ENCODE measurements around the gene NPHS1.
"Not testable (repeated sequence)": the region's sequence is repeated elsewhere in the genome, so short reads cannot be mapped to it uniquely, and the experiment has no call there.

Gene NPHS1

GRCh38 chr19:35812220-35813042, 39.9 kb downstream of the NPHS1 start, which contains the start of gene PRODH2:
PRODH2 (minus strand) TSS chr19:35812845; CDS start chr19:35812805, 40 bp downstream.
- DNase-seq (ENCODE audit: low spot score): no peak

DNA sequence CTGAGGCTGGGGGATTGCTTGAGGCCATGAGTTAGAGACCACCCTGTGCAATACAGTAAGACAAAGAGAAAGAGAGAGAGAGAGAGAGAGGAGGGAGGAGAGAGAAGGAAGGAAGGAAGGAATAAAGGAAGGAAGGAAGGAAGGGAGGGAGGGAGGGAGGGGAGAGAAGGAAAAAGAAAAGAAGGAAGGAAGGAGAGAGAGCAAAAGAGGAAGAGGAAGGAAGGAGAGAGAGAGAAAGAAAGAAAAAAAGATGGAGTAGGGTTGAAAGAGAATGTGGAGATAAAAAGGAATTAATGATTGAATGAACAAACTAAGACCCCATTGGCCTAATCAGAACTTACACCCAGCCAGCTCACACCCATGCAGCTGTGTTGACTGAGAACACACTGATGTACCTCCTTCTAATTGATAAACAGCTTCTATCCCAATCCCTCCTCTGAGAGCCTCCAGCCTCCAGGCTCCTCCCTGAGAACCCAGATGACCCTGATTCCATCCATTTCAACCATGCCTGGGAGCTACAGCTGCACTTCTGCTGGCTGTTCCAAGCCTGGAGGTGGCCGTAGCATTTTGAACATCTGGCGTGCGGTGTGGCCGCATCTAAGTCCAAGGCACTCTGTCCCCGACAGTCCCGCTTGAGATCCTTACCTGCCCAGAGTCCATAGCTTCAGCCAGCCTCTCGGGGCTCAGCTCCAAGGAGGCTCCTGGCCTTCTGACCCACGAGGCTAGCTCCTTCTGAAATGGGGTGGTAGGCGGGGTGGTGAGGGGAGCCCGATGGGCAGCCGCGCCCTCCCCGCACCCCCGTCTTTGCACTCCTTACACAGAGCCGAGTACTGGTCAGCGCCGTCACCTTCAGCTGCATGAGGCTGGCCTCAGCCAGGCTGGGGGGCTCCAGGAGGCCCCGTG, 40.7 kb downstream of the NPHS1 start:
- DNase-seq (ENCODE audit: low spot score): no peak

GRCh38 chr19:35807633-35808032, 44.7 kb downstream of the NPHS1 start:
- DNase-seq (ENCODE audit: low spot score): no peak

GRCh38 chr19:35806597-35806996, 45.7 kb downstream of the NPHS1 start:
- DNase-seq (ENCODE audit: low spot score): no peak

DNA sequence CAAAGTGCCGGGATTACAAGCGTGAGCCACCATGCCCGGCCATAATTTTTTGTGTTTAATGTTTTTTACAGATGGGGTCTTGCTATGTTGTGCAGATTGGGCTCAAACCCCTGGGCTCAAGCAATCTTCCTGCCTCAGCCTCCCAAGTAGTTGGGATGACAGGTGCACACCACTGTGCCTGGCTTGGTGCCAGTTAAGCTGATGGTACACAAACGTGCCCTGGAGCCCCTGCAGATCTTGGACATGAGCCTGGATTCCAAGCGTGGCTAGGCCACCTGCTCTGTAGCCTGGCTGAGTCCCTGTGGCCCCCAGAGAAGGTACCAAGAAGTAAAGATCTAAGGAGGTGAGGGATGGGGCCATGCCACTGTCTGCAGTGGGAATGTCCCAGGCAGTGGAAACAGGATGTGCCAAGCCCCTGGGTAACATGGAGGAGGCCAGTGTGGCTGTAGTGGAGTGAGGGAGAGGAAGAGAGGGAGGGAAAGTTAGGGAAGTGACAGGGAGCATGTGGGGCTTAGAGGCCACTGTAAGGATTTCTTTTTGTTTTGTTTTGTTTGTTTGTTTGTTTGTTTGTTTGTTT, 46.7 kb downstream of the NPHS1 start:
- DNase-seq (ENCODE audit: low spot score): no peak

DNA sequence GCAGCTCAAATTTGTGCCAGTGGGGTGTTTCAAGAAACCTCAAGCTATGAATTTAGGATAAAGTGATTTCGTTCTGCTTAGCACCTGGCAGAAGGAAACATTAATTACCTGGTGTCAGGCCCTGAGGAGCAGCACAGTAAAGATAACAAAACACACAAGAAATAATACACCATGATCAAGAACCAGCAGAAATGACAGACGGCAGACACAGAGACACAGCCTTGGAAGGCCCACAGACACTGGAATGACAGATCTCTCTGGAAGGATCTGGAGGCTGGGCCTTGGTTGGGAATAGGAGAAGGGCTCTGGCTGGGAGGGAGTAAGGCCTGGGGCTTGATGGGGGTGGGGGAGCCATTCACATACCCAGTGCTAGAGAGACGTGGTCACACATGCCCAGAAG, 50.5 kb downstream of the NPHS1 start:
- no peak for DNase-seq (ENCODE audit: low spot score)

GRCh38 chr19:35797663-35798062, 54.6 kb downstream of the NPHS1 start:
- no peak for DNase-seq (ENCODE audit: low spot score)

GRCh38 chr19:35796645-35797542, 55.4 kb downstream of the NPHS1 start:
- DNase-seq (ENCODE audit: low spot score): no peak

GRCh38 chr19:35795564-35795963, 56.7 kb downstream of the NPHS1 start:
- not testable (repeated sequence) for DNase-seq (ENCODE audit: low spot score)

DNA sequence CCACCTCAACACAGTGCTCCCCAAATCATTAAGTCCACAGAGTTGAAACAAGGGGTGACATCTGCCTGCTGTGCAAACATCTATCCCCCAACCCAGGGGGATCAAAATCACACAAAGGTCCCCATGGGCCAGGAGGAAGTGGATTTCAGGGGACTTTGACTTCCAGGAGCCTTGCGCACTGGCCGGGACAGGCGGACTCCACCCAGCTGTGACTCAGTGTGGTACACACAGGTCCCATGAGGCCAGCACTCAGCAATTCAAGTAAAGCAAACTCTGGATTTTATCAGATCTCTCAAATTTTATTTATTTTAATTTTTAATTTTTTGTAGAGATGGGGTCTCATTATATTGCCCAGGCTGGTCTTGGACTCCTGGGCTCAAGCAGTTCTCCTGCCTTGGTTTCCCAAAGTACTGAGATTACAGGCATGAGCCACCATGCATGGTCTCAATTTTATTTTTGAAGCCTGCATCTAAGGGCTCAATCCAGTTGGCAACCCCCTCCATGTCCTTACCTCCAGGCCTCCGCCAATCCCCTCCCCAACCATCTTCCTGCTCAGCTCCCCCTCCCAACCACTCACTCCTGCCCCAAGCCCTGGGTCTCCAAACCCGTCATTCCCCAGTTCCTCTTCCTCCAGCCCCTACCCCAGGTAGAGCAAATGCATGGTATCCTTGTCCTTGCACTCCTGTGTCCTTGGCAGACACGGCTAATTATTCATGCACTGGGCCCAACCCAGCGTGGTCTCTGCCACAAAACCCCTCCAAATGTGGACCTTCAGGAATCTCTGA, 58.7 kb downstream of the NPHS1 start:
- no peak for DNase-seq (ENCODE audit: low spot score)

DNA sequence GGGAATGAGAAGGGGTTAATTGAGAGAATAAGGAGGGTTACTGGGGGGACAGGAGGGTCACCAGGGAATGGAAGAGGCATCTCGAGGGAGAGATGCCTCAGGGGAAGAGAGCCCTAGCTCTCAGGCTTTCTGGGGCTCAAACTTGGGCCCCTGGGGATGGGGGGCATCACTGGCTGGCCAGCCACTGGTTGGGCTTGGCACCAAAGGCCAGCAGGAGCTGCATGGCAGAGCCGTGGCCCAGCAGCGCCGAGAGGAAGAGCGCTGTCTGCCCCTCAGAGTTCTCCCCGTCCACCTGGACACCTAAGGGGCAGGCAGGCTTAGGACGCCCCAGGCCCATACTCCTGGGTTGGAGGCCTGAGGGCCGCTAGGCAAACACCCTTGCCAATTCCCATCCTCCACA, 59.4 kb downstream of the NPHS1 start:
- DNase-seq (ENCODE audit: low spot score): no peak

DNA sequence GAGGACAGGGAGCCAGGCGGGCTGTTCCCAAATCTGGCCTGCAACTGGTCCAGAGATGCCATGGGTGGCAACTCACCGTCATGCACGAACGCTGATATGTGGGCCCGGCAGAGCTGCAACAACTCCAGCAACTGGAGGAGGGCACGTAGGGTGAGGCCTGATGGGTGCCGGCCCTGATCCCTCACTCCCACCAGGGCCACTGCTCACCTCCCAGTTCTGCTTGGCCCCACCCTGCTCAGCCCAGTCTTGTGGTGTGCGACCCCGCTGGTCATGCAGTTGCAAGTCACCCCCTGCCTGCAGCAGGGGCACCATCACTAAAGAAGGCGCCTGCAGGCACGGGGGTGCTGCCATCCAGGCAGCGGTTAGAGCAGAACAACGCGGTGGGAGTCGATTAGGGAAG, 60.0 kb downstream of the NPHS1 start:
- no peak for DNase-seq (ENCODE audit: low spot score)

DNA sequence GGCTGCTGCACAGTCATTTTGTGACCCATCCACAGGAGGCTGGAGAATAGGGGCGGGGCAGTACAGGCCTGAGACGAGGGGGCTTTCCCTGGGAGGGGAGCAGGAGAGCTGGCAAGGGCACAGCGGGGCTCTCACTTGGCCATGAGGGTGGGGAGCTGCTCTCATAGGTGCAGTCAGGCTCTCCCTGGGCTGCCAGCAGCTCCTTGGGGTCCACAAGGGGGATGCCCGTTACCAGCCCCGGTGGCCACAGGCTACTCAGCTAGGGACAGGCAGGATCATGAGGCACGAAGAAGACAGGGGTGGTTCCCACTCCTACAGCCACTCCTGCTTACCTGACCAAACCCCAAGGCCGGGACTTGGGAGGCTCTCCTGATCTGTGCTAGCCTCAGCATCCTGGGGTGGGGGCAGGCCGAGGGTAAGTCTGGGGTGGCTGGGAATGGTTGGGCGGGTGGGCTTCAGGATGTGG, 60.5 kb downstream of the NPHS1 start:
- no peak for DNase-seq (ENCODE audit: low spot score)

GRCh38 chr19:35790981-35791813, 61.1 kb downstream of the NPHS1 start:
- no peak for DNase-seq (ENCODE audit: low spot score)

- DNase-seq (ENCODE audit: low spot score): no peak
Measured at GRCh38 chr19:35789978-35790944, 62.0 kb downstream of the NPHS1 start.

DNA sequence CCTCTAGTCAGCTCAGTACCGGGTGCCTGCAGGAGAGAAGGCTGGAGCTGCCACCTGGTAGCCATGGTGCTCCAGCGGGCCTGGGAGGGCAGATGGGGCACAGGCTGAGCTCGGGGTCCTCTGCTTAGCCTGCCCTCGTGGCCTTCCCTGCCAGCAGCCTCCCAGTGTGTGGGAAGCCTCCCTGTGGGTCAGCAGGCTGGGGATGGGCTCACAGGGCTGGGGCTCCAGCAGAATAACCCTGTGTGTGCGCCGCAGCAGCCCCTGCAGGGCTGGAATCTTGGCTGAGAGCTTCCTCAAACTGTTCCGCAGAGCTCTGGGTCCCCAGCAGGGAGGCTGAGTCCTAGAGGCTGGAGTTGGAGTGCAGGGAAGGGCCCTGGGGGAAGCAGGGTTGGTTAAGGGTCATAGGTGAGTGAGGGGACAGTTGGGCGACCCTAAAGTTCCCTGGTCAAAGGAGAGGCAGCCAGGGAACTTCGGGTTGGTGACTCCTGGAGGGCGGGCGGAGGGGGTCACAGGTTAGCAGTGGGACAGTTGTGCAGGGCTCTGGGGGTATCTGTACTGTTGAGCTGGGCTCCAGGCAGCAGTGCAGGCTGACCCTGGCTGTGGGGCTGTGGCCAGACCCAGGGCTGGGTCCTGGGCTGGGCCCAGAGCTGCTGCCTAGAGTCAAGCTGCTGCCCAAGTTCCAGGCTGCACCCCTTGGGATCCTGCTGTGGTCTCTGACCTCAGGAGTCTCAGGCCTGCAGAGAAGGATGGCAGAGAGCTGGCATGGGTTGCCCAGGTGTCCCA, 62.9 kb downstream of the NPHS1 start:
- no peak for DNase-seq (ENCODE audit: low spot score)

DNA sequence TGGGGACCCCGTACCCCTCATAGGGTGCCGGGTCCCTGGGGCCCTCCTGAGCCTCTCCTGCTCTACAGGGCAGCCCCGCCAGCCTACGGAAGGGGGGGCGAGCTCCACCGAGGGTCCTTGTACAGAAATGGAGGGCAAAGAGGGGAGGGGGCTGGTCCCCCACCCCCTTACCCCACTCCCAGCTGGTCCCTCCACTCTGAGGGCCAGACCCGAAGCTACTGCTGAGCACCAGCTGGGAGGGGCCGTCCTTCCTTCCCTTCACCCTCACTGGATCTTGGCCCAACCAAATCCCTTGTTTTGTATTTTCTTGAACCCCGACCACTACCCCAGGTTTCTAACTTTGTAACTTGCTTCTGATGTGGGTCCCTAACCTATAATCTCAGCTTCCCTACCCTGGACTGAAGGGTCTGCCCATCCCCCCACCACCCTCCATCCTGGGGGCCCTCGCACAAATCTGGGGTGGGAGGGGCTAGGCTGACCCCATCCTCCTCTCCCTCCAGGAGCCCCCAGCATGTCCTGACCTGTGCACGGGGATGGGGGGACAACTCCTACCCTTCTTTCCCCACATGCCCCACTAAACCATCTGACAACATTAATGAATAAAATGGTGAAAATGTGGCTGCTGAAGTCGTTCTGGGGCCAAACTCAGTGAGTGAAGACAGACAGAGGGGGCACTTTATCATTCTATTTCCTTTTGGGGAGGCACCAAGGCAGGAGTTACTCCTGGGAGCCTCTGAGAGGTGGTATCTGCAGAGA, 63.9 kb downstream of the NPHS1 start:
- no peak for DNase-seq (ENCODE audit: low spot score)

Data from LoVo (cell line).